GM21447 (cell line): ENCODE data around the gene ZCCHC7.

Experiments used
- ATAC-seq: cut with Tn5 transposase; IDR thresholded peaks from one replicate; pipeline ENCODE4 v1.9.1; 2021; ENCODE audit not compliant: unreplicated experiment

The ZCCHC7 gene

GRCh38 chr9:37332578-37332977, 212.2 kb downstream of the ZCCHC7 start:
- no peak for ATAC-seq

- no peak for ATAC-seq
Measured at GRCh38 chr9:37333288-37333687, 212.9 kb downstream of the ZCCHC7 start.

- no peak for ATAC-seq
Measured at GRCh38 chr9:37335238-37335637, 214.9 kb downstream of the ZCCHC7 start.

- no peak for ATAC-seq
Measured at GRCh38 chr9:37336150-37336549, 215.8 kb downstream of the ZCCHC7 start.

GRCh38 chr9:37337301-37337890, 217.0 kb downstream of the ZCCHC7 start:
- ATAC-seq: no peak

GRCh38 chr9:37338218-37338617, 217.8 kb downstream of the ZCCHC7 start:
- ATAC-seq: no peak

GRCh38 chr9:37339923-37340322, 219.5 kb downstream of the ZCCHC7 start:
- no peak for ATAC-seq

GRCh38 chr9:37340961-37341360, 220.6 kb downstream of the ZCCHC7 start:
- ATAC-seq: no peak

GRCh38 chr9:37341704-37342103, 221.3 kb downstream of the ZCCHC7 start:
- ATAC-seq: no peak

GRCh38 chr9:37342493-37342892, 222.1 kb downstream of the ZCCHC7 start:
- ATAC-seq: no peak

- ATAC-seq: no peak
Measured at GRCh38 chr9:37342895-37343294, 222.5 kb downstream of the ZCCHC7 start.

GRCh38 chr9:37343724-37344123, 223.3 kb downstream of the ZCCHC7 start:
- ATAC-seq: no peak

- no peak for ATAC-seq
Measured at GRCh38 chr9:37345038-37345437, 224.7 kb downstream of the ZCCHC7 start.

GRCh38 chr9:37348917-37349316, 228.5 kb downstream of the ZCCHC7 start:
- no peak for ATAC-seq

- ATAC-seq: no peak
Measured at GRCh38 chr9:37350486-37351190, 230.3 kb downstream of the ZCCHC7 start.

- ATAC-seq: no peak
Measured at GRCh38 chr9:37353791-37354190, 233.4 kb downstream of the ZCCHC7 start.

GRCh38 chr9:37362430-37362829, 242.1 kb downstream of the ZCCHC7 start:
- no peak for ATAC-seq

- no peak for ATAC-seq
Measured at GRCh38 chr9:37363124-37363523, 242.8 kb downstream of the ZCCHC7 start.

GRCh38 chr9:37364136-37364535, 243.8 kb downstream of the ZCCHC7 start:
- ATAC-seq: no peak

- no peak for ATAC-seq
Measured at GRCh38 chr9:37364751-37365360, 244.5 kb downstream of the ZCCHC7 start.

- ATAC-seq: peak; percentile 38
Measured at GRCh38 chr9:37369671-37370070, 249.3 kb downstream of the ZCCHC7 start.

- no peak for ATAC-seq
Measured at GRCh38 chr9:37370282-37370681, 249.9 kb downstream of the ZCCHC7 start.
